H1 (cell line): ENCODE results near the gene MEGF11.

ENCODE experiments used
- CBX5 ChIP-seq: fragments of 300-800, 300-1000 bp; sonication (generic); IDR thresholded peaks from 2 replicates; pipeline ENCODE4 v1.7.1; 2016; ENCODE audit warnings: antibody characterized with exemption, low read length, low read depth
- FOSL1 ChIP-seq: IDR thresholded peaks from 2 replicates; pipeline ENCODE4 v1.6.1; 2011; ENCODE audit warnings: mild to moderate bottlenecking, low read depth, low read length, moderate library complexity; ENCODE audit not compliant: insufficient read depth
- JUN ChIP-seq: IDR thresholded peaks from 2 replicates; pipeline ENCODE4 v1.6.1; 2011; ENCODE audit warnings: low read depth, mild to moderate bottlenecking, improper control_type of control experiment, low read length
- NRF1 ChIP-seq: IDR thresholded peaks from 2 replicates; pipeline ENCODE4 v1.6.1; 2011; ENCODE audit warnings: mild to moderate bottlenecking, low read depth, low read length, improper control_type of control experiment
- POLR2A ChIP-seq, 2 experiments: IDR thresholded peaks; 1 replicate in 1 of 2; 2 replicates in 1 of 2; pipeline ENCODE4 v1.6.1; 2011; ENCODE audit warnings: low read depth in 2 of 2, low read length in 2 of 2, mild to moderate bottlenecking in 2 of 2; ENCODE audit errors: control extremely low read depth in 1 of 2
- POLR2AphosphoS5 ChIP-seq: IDR thresholded peaks from 2 replicates; pipeline ENCODE4 v1.6.1; 2011; ENCODE audit warnings: low read depth, low read length
- RFX5 ChIP-seq: IDR thresholded peaks from 2 replicates; pipeline ENCODE4 v1.6.1; 2011; ENCODE audit warnings: low read depth, low read length, improper control_type of control experiment, borderline replicate concordance
- TF ChIP-seq, protein P1 (sequence below), 3 experiments: IDR thresholded peaks; 1 replicate in 2 of 3; 2 replicates in 1 of 3; pipeline versions ENCODE4 v1.5.1 to v1.6.1; 2011; ENCODE audit warnings: low read length in 3 of 3, mild to moderate bottlenecking in 3 of 3, inconsistent platforms in 2 of 3, low read depth in 1 of 3, moderate library complexity in 1 of 3; ENCODE audit not compliant: insufficient read depth in 1 of 3; ENCODE audit errors: control extremely low read depth in 1 of 3
- TF ChIP-seq, protein P2 (sequence below): IDR thresholded peaks from 2 replicates; pipeline ENCODE4 v1.6.1; 2012; ENCODE audit warnings: inconsistent platforms

GRCh38 chr15:66157507-66157906 is 96.0 kb downstream of the MEGF11 start:
- TF ChIP-seq, protein P1, sequence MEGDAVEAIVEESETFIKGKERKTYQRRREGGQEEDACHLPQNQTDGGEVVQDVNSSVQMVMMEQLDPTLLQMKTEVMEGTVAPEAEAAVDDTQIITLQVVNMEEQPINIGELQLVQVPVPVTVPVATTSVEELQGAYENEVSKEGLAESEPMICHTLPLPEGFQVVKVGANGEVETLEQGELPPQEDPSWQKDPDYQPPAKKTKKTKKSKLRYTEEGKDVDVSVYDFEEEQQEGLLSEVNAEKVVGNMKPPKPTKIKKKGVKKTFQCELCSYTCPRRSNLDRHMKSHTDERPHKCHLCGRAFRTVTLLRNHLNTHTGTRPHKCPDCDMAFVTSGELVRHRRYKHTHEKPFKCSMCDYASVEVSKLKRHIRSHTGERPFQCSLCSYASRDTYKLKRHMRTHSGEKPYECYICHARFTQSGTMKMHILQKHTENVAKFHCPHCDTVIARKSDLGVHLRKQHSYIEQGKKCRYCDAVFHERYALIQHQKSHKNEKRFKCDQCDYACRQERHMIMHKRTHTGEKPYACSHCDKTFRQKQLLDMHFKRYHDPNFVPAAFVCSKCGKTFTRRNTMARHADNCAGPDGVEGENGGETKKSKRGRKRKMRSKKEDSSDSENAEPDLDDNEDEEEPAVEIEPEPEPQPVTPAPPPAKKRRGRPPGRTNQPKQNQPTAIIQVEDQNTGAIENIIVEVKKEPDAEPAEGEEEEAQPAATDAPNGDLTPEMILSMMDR (IDR thresholded peaks at IDR 0.05; ENCODE audit: control extremely low read depth in 1 of 3, insufficient read depth in 1 of 3, low read depth in 1 of 3, low read length in 3 of 3): no peak
- TF ChIP-seq CBX5: no peak
- TF ChIP-seq POLR2A (IDR thresholded peaks at IDR 0.05; ENCODE audit: control extremely low read depth in 1 of 2, low read depth in 2 of 2, low read length in 2 of 2): no peak
- no peak for TF ChIP-seq FOSL1
- no peak for TF ChIP-seq RFX5
- TF ChIP-seq, protein P2, sequence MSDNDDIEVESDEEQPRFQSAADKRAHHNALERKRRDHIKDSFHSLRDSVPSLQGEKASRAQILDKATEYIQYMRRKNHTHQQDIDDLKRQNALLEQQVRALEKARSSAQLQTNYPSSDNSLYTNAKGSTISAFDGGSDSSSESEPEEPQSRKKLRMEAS: no peak
- TF ChIP-seq NRF1: no peak
- TF ChIP-seq POLR2AphosphoS5: no peak
- no peak for TF ChIP-seq JUN
